GM18502 (cell line): ENCODE results near the gene SEMA7A.

Source experiments
- ATAC-seq: cut with Tn5 transposase; IDR thresholded peaks from one replicate; pipeline ENCODE4 v1.9.1; 2021; ENCODE audit warnings: mild to moderate bottlenecking; ENCODE audit not compliant: unreplicated experiment, poor library complexity

SEMA7A gene

DNA sequence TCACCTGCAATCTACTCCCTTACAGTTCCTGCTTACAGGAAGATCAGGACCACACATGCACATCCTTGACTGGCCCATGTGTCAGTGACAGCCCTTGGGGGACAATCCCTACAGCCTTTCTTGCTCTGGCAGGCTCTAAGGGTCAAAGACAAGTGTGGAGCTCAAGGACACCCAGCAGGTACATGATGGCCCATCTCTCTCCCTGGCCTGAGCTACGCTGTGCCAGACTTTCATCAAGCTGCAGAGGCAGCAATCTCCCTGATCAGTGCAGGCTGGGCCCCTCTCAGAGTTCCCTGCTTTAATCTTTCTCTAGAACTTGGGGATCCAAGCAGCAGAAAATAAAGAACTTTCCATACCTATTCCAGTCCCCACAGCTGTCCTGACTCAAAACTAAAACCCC, 2.6 kb downstream of the SEMA7A start:
- ATAC-seq: no peak

DNA sequence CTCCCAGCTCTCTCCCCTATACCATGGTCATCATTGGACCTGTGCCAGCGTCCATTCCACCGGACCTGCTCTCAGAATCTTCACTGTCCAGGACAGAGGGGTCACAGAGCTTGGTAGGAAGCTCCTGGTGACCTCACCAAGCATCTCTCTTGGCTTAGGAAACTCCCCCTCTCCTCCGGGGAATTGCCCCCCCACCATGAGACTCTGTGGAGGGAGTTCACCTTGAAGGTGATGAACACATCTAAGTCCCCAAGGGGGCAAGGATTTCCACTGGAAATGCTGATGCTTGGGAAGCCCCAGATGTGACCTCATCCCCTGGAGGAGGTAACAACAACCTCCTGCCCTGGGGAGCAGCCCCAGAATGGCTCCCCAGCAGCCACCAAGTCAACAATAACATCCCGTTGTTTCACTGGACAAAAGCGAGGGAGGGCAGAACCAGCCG, 3.2 kb downstream of the SEMA7A start:
- no peak for ATAC-seq

DNA sequence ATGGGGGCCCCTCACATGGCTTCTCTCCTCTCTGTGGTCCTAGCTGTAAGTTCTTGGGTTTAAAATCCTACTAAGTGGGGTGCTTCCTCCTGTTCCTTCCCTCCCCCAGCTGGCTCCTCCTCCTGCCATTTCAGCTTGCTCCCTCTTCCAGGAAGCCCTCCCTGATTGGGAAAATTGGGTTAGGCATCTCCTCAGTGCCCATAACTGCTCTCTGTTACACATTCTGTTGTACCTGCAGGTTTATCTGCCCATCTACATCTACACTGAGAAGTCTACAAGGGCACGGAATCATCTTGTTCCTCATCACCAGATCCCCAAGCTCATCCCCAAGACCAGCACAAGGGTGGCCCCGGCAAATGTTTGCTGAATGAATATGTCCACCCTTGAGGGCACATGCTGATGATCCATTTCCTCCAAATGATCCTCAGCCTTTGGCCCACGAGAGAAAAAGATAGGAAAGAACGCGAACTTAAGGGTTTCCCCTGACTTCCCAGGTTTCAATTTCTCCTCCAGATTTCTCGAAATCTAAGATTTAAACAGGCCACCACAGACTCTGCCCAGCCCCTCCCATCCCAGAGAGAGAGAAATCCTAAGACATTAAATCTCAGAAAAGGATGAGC, 3.9 kb downstream of the SEMA7A start:
- ATAC-seq: no peak

DNA sequence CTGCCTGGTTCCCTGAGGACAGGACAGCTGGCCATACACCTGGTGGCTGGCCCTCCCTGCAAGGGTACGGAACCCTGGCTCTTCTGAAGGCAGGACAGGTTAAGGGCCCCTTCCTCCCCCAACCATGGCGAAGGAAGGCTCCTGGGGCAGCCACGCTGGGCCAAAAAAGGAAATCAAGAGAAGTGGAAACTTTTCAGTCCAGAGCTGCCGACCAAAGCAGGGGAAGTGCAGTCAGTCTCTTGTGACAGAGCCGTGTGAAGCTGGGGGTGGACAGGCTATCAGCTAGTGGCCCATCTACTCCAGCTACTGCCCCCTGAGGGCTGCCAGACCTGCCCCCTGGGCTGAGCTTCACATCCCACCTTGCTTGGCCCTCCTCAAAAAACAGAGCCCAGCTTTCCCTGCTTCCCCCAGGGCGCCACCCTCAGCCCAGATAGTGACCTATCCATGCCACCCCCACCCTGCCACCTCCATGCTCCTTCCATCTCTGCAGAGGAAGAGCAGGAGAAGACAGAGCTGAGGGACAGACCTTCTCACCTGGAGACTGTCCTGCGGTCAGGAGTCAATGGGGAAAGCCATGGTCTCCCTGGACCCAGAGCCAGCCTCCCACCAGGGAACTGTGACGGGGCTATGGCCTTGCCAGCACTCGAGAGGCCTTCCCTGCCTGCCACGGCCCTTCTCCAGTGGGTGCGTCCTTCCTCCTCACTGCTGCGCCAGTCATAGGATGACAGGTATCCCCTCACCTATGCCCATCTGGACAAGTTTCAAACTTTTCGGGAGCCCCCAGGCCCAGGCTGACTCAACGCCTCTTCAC, 4.6 kb downstream of the SEMA7A start:
- ATAC-seq: no peak

DNA sequence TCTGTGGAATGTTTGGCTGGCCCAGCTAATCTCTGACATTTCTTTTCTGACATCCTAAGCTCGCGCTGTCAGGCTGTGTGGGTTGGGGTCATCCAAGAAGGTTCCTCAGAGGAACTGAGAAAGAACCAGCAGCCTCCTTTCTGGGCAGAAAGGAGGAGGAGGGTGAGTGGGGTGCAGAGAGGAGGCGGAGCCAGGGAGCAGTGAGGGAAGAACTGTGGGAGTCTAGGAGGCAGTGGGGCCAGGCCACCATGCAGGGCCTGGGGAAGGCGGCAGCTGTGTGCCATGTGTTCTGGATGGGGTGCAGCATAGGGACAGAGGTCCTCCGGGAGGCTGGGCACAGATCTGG, 5.3 kb downstream of the SEMA7A start:
- ATAC-seq: no peak

DNA sequence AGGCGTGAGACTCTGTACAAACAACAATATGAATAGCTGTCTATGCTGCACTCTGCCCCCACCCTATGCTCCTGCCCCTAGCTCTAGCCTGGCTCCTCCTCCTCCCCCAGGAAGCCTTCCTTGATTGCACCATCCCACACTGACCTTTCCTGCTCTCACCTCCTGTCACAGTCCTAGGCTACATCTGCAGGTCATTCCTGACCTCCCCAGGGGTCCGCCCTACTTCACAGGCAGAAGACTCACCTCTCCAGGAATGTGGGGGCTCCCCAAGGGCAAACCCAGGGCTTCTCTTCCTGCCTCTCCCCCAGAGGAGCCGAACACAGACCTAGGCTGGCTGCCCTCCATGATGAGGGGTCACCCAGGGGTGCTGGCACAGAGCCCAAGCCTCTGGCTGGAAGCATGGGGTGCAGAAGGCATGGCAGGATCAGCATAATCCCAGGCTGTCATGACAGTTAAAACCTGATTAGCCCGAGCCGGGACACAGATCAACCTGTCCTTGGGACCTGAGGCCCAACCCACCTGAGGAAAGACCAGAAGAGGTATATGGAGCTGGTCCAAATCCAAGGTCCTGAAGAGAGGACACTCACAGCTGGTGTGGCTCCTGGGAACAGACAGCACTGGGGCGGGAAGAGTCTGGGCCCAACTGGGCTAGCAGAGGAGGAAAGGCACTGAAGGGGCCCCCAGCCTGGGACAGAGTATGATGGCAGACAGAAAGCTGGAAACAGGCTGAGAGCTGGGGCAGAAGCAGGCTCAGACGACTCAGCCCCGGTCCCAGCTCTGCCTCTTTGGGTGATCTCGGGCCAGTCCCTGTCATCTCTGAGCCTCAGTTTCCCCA, 5.9 kb downstream of the SEMA7A start:
- no peak for ATAC-seq

DNA sequence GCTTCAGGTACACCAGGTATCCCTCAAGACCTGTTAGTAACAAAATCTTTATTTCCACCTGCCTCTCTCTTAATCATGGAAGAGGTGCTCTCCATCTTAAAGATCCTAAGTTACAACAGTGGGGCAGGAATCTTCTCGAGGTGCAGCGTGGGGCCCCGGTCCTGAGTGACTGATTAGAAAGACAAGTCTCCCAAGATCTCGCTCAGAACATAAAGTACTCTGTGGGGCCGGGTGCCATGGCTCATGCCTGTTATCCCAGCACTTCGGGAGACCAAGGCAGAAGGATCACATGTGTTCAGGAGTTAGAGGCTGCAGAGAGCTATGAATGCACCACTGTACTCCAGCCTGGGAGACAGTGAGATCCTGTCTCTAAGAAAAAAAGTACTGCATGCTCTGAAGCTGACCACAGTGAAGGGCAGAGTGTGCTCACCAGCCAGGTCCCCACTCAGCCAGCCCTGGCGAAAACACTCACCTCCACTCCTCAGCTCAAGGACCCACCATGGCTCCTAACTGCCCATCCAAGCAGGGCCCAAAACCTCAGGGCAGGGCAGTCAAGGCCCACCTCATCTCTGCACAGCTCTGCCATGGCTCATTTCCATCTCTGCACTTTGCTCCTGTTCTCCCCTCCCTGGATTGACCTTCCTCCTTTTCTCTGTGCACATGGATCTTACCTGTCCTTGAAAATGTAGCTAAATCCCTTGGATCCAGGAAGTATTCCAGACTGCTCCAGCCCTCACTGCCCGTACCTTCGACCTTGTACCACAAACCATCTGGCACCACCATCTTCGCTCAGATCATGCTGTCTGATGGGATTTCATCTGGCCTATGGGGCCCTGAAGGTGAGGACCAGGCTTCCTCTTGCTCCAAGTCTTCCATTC, 7.1 kb downstream of the SEMA7A start:
- no peak for ATAC-seq

DNA sequence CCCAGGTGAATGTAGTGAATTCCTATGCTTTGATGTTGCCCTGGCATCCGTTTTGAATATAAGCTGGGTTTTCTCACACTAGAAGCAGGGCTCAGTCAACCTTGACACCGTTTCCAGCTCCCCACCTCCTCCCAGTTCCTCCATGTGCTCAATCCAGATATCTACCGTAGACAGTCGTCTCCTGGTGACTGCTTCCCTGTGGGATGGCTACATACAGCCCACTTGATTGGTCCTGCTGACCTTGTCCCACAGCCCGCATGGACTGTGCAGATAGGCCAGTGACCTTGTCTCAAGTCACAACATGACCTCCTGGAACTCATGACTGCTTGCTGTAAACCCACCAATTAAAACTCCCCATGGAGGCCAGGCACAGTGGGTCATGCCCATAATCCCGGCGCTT, 8.1 kb downstream of the SEMA7A start:
- ATAC-seq: no peak

DNA sequence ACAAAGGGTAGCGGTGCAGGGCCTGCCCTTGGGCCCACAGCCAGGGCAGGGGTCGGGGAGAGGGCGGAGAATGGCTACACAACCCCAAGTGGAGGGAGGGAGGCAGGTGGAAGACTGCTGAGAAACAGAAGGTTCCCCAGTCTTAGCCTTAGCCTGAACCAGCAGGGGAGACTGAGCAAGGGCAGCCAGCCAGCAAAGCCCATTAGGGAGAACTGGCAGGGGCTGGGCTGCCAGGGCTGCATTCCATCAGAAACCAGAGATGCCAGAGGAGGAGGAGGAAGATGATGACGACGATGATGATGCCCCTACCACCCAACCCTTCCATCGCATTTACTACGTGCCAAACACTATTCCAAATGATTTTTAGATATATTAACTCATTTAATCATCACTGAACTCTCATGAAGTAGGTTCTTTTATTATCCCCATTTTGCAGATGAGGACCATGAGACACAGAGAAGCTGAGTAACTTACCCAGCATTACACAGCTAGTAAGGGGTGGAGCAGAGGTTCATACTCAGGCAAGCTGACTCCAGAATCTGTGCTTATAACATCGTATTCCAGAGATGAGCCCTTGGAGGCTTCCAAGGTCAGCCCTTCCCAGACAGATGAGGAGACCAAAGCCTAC, 8.7 kb downstream of the SEMA7A start:
- no peak for ATAC-seq

DNA sequence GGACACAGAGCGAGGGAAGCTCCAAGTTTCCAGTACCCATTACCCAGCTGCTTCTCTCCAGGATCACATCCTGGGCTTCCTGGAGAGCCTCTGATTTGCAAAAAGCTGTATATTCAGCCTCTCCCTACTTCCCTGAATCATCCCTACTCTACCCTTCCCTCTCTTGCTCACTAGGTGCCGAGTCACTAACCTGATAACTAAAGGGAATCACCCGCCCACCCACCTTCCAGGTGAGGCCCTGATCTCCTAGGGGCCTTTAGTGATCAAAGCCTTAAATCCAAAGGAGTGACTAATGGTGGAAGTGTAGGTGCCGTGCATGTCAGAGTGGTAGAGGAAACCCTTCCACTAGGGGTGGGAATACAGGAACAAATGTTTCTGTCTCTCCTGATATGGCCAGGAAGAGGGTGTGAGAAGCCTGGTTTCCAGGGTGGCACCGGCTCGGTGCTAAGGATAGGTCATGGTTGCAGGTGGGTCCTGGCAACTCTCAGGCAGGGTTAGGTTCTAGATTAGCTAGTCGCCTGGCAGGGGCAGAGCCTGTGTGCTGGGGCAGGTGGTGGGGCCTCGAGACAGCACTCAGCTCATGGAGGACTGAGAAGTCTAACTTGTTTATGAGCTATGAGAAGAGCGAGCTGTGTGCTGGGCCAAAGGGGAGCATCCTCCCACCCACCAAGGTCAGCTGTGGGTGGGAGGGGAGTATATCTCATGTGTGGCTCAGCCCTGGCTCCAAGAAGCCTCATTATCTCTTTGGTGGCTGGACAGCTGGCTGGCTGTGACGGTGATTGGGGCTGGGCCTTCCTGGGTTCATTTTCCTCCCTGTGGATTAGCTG, 10.1 kb downstream of the SEMA7A start:
- no peak for ATAC-seq

DNA sequence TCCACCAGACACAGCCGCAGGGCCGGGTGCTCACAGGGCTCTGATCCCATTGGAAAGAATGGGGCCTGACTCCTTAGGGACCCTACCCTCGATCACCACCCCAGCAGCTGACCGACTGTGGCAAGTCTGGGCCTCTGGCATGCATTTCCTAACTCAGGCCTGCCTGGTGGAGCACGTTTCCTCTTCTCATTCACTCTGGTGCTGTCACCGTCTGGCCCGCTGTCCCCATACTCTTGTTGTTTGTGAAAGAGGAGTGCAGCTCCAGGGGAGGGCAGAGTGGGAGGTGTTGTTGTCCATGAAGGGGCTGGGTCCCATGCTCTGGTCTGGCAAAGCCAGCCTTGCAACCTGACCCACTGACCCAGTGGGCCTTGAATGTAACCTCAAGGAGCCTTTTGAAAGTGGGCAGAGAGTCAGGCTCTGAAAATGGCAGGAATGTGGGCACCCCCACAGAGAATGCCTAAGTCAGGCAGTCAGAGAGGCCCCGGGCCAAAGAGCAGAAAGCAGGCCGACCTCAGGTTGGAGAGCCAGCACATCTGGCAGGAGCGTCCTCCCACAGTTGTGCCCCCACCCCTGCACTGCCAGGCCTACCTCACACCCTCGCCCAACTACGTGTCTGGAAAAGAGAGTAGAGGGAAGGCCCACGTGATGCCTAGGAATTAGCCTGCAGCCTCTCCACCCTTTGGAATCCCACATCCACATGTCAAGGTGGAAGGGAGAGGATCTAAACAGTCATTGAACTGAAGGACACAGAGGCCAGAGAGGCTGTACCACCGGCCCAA, 10.9 kb downstream of the SEMA7A start:
- no peak for ATAC-seq

DNA sequence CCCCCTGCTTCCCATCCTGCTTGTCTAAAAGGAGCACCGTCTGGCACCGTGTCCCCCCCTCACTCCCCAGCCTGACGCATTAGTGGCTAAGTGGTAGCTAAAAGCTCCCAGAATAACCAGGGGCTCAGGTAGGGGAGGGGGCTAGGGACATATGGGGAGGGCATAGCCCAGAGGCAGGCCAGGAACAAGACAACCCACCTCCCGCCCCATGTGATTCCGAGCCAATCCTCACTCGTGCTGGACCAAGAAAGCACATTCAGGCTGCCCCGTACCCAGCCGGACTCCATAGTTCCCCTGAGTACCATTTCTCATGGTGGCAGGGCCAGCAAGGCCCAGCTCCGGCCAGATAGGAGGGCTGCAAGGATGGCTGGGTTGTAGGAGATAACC, 11.5 kb downstream of the SEMA7A start:
- ATAC-seq: no peak

DNA sequence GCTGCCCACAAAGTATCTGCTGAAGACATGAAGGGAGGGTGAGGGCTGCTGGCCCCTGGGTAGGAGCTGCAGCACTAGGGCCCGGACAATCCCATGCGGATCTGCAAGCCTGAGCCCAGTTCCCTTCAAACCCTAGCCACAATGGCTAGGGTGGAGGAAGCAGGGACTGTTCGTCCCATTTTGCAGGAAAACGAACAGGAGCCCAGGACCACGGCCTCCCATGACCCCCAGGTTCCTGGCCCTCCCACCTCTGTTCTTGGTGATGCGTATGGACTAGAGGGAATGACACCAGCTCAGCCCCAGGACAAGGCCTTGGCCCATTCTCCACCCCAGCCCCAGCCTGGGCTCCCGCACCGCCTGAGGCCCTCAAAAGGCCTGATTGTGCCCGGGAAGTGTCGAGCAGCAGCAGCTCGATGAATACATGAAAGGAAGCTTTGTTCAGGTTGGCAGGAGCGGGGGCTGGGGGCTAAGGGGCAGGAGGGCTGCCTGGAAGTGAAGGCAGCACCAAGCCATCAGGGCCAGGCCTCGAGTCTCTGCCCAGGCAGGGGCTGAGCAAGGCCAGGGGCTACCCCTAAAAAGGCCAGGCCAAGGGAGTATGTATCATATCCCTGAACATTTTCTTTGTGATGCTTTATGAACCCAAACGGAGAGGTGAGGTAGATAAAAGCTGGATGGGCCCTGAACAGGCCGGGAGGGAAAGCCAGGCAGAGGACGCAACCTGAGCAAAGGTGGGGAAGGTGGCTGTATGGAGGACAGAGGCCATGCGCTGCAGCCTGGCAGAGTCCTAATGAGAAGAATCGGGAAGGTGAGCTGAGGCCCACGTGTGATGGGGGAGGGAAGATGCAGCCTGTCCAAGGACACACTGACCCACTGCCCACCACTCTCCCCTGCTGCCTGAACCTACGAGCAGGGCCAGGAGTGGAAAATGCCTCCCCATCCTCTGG, 12.2 kb downstream of the SEMA7A start:
- no peak for ATAC-seq

DNA sequence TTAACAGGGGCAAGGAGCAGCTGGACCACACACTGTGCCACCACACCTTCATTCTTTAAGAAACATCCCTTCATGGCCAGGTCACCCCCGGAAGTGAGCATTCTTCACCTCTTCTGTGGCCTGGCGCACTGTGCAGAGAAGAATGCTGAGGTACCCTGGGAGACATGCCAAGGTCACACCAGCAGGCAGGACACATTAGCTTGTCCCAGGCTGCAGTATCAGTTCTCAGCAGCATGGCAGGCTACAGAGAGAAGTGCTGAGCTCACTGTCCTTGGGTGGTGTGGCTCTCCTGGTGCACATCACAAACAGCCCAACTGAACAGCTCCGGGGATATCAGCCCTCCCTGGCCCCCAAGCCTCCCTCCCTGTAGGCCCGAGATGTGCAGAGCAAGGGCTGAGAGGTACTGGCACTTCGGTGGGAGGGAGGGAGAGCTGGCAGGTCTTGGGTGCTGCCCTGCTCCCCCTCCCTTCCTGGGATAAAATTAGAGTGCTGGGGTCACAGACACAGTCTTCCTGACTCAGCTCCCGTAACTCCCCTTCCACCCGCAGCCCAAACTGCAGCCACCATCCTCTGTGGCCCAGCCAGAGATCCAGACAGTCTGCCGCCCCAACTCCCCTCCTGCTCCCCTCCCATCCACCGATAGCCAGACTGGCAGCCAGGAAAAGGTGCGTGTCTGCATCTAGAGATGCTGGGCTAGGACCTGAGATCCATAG, 13.4 kb downstream of the SEMA7A start:
- ATAC-seq: no peak

DNA sequence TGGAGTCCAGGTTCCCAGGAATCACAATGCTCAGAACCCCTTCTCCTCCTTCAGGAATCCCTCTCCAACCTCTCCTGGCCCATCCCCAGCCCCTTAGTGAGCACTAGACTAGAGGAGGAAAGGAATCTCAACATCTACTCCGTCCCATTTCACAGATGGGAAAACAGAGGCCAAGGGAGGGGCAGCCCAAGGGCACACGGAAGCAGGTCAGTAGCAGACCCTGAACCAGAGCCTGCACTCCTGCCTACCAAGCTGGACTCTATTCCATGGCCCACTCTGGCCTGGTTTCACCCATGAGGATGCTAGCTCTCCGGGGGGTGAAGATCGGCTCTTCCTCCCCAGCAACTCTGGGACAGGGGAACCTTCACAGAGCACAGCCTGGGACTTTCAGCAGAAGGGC, 14.3 kb downstream of the SEMA7A start:
- ATAC-seq: no peak

DNA sequence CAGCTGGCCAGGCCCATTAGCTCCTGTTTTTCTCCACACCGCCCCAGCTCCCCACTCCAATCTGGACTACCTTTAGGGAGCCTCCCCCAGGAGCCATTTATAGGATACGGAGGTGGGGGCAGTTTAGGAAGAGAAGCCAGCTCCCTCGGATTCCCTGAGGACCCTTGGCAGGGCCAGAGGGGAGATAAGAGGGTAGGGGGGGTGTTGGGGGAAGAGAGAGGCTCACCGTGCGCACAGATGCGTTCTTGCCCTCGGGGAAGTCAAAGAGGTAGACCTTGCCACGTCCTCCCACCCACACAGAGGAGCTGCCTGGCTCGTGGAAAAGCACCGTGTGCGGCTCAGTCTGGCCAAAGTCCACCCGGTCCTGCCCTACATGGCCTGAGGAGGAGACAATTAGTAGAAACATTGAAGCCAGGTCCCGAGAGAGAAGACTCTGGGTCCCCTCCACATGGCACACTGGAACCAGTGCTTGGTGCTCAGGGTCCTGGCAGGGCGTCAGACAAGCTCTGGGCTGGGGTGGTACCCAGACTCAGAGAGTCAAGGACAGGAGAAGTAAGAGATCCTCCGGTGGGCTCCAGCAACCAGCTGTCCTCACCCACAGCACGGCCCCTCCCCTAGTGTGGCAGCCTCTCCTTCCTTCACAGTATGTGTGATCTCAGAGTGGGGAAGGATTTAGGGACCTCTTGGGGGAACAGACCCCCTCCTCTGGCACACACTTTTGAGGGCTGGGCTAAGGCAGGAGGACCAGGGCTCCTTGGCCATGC, 15.0 kb downstream of the SEMA7A start:
- no peak for ATAC-seq
